GM10266 (cell line): ENCODE results near the gene CCDC88C.

ENCODE experiments used
- DNase-seq: peaks from one replicate; pipeline ENCODE4 v3.0.0; 2012; ENCODE audit errors: extremely low spot score
- CTCF ChIP-seq: IDR thresholded peaks from 2 replicates; pipeline ENCODE4 v1.5.1; 2012; ENCODE audit warnings: mild to moderate bottlenecking, low read depth; ENCODE audit not compliant: control insufficient read depth, insufficient read depth; ENCODE audit errors: missing control alignments

The CCDC88C gene

GRCh38 chr14:91330096-91330696 is 87.4 kb downstream of the CCDC88C start:
- no peak for TF ChIP-seq CTCF
- no peak for DNase-seq

GRCh38 chr14:91329486-91330014 is 88.1 kb downstream of the CCDC88C start:
- no peak for TF ChIP-seq CTCF

GRCh38 chr14:91328313-91329050 is 89.1 kb downstream of the CCDC88C start:
- DNase-seq = no peak
- TF ChIP-seq CTCF = no peak

More at GRCh38 chr14:91329486-91330014, 88.1 kb downstream of the CCDC88C start:
- no peak for DNase-seq

- DNase-seq = no peak
Observed at GRCh38 chr14:91327661-91328312, 89.8 kb downstream of the CCDC88C start.

GRCh38 chr14:91327250-91327595 is 90.4 kb downstream of the CCDC88C start:
- no peak for TF ChIP-seq CTCF
- no peak for DNase-seq

More at GRCh38 chr14:91327661-91328312, 89.8 kb downstream of the CCDC88C start:
- TF ChIP-seq CTCF = no peak

- DNase-seq = no peak
- TF ChIP-seq CTCF = no peak
Observed at GRCh38 chr14:91326514-91327249, 90.9 kb downstream of the CCDC88C start.
